HL-60 (cell line): ENCODE measurements around the gene ARHGAP32.

Experiments
- DNase-seq, 2 experiments: peaks; one replicate each; pipeline ENCODE4 v3.0.0-alpha.2; 2010 to 2020; ENCODE audit warnings: low read depth in 1 of 2, low spot score in 1 of 2
- H3K27ac ChIP-seq: fragments of 250-450 bp; sonication (Bioruptor Pico); replicated peaks from 2 replicates; pipeline ENCODE4 v1.5.1; 2020; ENCODE audit warnings: mild to moderate bottlenecking, moderate library complexity
- H3K27me3 ChIP-seq: fragments of 250-450 bp; sonication (Bioruptor Pico); 2 replicates; pipeline ENCODE4 v1.5.1; 2021; ENCODE audit warnings: mild to moderate bottlenecking, moderate library complexity; ENCODE audit not compliant: insufficient read depth, poor library complexity, severe bottlenecking
- H3K4me3 ChIP-seq: replicated peaks from 2 replicates; pipeline ENCODE4 v1.5.1; 2011; ENCODE audit warnings: mild to moderate bottlenecking, control low read depth, low read length; ENCODE audit not compliant: insufficient read depth
- GABPA ChIP-seq: IDR thresholded peaks from 2 replicates; pipeline ENCODE4 v1.6.1; 2012; ENCODE audit warnings: low read depth
- POLR2AphosphoS5 ChIP-seq: IDR thresholded peaks from 2 replicates; pipeline ENCODE4 v1.6.1; 2012; ENCODE audit warnings: low read depth
- SPI1 ChIP-seq: IDR thresholded peaks from 2 replicates; pipeline ENCODE4 v1.6.1; 2012; ENCODE audit warnings: low read depth, mild to moderate bottlenecking, borderline replicate concordance
- TF ChIP-seq, protein P1 (sequence below): IDR thresholded peaks from 2 replicates; pipeline ENCODE4 v1.6.1; 2012; ENCODE audit warnings: low read depth; ENCODE audit not compliant: insufficient replicate concordance
- TF ChIP-seq, protein P2 (sequence below): IDR thresholded peaks from one replicate; pipeline ENCODE4 v1.5.1; 2011; ENCODE audit warnings: low read length, control low read depth, inconsistent platforms; ENCODE audit not compliant: insufficient read depth

Gene ARHGAP32

DNA sequence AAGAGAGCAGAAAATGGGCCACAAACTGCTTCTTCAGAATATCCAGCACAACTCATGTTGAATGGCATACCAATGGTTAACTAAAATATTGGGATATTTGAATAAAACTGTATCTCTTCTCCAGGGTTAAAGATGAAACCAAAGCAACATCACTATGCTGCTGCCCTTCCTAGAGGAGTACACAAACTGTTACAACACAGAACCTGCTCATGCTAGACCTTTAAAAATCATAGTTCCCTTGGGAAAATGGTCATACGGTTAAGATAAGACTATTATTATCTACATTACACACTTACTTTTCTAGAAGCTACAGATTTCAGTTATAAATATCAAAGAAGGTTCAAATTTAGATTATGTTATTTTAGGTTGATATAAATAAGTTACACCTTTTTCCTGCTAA lies 170.8 kb downstream of the ARHGAP32 start:
- no peak overlapping the region for H3K4me3 ChIP-seq
- TF ChIP-seq, protein P1, sequence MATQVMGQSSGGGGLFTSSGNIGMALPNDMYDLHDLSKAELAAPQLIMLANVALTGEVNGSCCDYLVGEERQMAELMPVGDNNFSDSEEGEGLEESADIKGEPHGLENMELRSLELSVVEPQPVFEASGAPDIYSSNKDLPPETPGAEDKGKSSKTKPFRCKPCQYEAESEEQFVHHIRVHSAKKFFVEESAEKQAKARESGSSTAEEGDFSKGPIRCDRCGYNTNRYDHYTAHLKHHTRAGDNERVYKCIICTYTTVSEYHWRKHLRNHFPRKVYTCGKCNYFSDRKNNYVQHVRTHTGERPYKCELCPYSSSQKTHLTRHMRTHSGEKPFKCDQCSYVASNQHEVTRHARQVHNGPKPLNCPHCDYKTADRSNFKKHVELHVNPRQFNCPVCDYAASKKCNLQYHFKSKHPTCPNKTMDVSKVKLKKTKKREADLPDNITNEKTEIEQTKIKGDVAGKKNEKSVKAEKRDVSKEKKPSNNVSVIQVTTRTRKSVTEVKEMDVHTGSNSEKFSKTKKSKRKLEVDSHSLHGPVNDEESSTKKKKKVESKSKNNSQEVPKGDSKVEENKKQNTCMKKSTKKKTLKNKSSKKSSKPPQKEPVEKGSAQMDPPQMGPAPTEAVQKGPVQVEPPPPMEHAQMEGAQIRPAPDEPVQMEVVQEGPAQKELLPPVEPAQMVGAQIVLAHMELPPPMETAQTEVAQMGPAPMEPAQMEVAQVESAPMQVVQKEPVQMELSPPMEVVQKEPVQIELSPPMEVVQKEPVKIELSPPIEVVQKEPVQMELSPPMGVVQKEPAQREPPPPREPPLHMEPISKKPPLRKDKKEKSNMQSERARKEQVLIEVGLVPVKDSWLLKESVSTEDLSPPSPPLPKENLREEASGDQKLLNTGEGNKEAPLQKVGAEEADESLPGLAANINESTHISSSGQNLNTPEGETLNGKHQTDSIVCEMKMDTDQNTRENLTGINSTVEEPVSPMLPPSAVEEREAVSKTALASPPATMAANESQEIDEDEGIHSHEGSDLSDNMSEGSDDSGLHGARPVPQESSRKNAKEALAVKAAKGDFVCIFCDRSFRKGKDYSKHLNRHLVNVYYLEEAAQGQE: no peak
- TF ChIP-seq, protein P2, sequence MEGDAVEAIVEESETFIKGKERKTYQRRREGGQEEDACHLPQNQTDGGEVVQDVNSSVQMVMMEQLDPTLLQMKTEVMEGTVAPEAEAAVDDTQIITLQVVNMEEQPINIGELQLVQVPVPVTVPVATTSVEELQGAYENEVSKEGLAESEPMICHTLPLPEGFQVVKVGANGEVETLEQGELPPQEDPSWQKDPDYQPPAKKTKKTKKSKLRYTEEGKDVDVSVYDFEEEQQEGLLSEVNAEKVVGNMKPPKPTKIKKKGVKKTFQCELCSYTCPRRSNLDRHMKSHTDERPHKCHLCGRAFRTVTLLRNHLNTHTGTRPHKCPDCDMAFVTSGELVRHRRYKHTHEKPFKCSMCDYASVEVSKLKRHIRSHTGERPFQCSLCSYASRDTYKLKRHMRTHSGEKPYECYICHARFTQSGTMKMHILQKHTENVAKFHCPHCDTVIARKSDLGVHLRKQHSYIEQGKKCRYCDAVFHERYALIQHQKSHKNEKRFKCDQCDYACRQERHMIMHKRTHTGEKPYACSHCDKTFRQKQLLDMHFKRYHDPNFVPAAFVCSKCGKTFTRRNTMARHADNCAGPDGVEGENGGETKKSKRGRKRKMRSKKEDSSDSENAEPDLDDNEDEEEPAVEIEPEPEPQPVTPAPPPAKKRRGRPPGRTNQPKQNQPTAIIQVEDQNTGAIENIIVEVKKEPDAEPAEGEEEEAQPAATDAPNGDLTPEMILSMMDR: no peak
- TF ChIP-seq GABPA: no peak
- TF ChIP-seq SPI1: no peak
- no peak for TF ChIP-seq POLR2AphosphoS5
- no peak for DNase-seq
- H3K27ac ChIP-seq: no peak overlapping the region
- no peaks in the 10 kb centered on the region for H3K27me3 ChIP-seq

- Histone ChIP-seq H3K4me3 (no peak overlapping the region), H3K27me3 (no peaks in the 10 kb centered on the region), H3K27ac (no peak overlapping the region)
- TF ChIP-seq SPI1 (no peak), GABPA (no peak)
- DNase-seq: no peak
Measured at GRCh38 chr11:129018991-129019390, 173.1 kb downstream of the ARHGAP32 start.

DNA sequence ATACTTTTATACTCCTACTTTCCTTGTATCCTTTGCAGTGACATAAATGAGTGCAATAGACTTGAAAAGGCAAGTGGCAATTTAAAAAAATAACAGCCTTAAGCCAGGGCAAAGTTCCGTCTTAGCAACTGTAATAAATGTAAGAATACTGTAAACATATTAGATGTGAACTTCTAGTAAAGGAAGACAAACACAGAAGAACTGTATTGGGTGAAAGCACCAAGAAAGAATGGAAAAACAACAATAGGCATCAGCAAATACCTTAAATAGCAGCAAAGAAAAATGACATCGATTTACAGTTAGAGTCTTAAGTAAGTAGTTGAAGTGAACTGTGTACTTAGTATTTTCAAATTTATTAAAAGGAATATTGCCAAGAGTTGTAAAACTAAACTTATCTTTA lies 174.0 kb downstream of the ARHGAP32 start:
- TF ChIP-seq, protein P1: no peak
- no peak for TF ChIP-seq SPI1
- Histone ChIP-seq H3K27ac (no peak overlapping the region), H3K4me3 (no peak overlapping the region), H3K27me3 (no peaks in the 10 kb centered on the region)
- no peak for DNase-seq

DNA sequence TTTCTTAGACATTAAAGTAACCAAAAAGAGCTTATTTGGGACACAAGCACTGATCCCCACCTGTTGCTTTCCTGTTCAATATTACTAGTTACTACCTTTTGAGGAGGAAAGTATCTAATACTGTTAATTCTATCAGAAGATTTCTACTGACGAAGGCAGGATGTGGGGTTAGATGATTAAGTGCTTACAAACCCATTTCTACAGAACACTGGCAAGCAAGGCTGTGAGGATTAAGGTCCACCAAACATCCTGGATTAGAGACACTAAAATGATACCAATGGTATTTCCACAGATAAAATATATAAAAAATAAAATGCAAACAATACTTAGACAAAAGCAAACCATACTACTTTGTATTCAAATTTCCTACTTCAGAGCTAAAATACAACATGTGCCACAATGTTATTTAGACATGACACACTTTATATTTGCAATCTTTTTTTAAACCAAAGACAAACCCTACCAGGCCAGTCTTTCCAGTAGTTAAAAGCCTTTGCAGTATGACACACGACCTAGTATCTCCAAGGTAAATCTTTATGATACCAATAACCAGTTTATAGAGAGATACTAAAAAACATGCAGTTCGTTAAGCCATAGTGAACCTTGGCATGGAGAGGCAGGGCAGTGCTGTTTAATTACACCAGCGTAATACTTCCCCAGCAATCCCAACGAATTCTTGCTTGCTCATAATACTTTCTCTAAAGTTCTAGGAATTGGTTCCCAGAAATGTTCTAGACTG lies 178.2 kb downstream of the ARHGAP32 start:
- TF ChIP-seq SPI1 (no peak), GABPA (no peak), POLR2AphosphoS5 (no peak)
- TF ChIP-seq, protein P1: no peak
- TF ChIP-seq, protein P2: no peak
- H3K27me3 ChIP-seq: no peaks in the 10 kb centered on the region
- H3K4me3 ChIP-seq: no peak overlapping the region
- DNase-seq: no peak
- no peak overlapping the region for H3K27ac ChIP-seq
